ENCODE measurements around the gene GRIN2C.

GRIN2C gene

GRCh38 chr17:74812109-74813009 lies 47.3 kb downstream of the GRIN2C start:
- no peaks in the 10 kb centered on the region for H3K27me3 ChIP-seq (ENCODE audit: insufficient read depth, low read length)
- H3K9me3 ChIP-seq (ENCODE audit: low read length) = no peaks in the 10 kb centered on the region
- no peak overlapping the region for H2AFZ ChIP-seq (ENCODE audit: low read depth, low read length)
- no peak overlapping the region for H3K4me3 ChIP-seq (ENCODE audit: low read length)
- H3K4me1 ChIP-seq (ENCODE audit: insufficient read depth, low read length) = no peaks in the 10 kb centered on the region
- H3K36me3 ChIP-seq (ENCODE audit: insufficient read depth, low read length) = peaks cover 5% of the 10 kb centered on the region

GRCh38 chr17:74810699-74811485 lies 48.8 kb downstream of the GRIN2C start:
- H3K4me3 ChIP-seq (ENCODE audit: low read length) = no peak overlapping the region
- no peaks in the 10 kb centered on the region for H3K27me3 ChIP-seq (ENCODE audit: insufficient read depth, low read length)
- peaks cover 5% of the 10 kb centered on the region for H3K36me3 ChIP-seq (ENCODE audit: insufficient read depth, low read length)
- H3K9me3 ChIP-seq (ENCODE audit: low read length) = no peaks in the 10 kb centered on the region
- H2AFZ ChIP-seq (ENCODE audit: low read depth, low read length) = no peak overlapping the region
- no peaks in the 10 kb centered on the region for H3K4me1 ChIP-seq (ENCODE audit: insufficient read depth, low read length)

- no peaks in the 10 kb centered on the region for H3K4me1 ChIP-seq (ENCODE audit: insufficient read depth, low read length)
- no peak overlapping the region for H2AFZ ChIP-seq (ENCODE audit: low read depth, low read length)
Measured at GRCh38 chr17:74808714-74809430, 50.8 kb downstream of the GRIN2C start.

GRCh38 chr17:74807925-74808324 lies 51.8 kb downstream of the GRIN2C start:
- Histone ChIP-seq H2AFZ (ENCODE audit: low read depth, low read length) (no peak overlapping the region), H3K27me3 (ENCODE audit: insufficient read depth, low read length) (no peaks in the 10 kb centered on the region), H3K36me3 (ENCODE audit: insufficient read depth, low read length) (peaks cover 5% of the 10 kb centered on the region), H3K4me3 (ENCODE audit: low read length) (no peak overlapping the region), H3K4me1 (ENCODE audit: insufficient read depth, low read length) (no peaks in the 10 kb centered on the region), H3K9me3 (ENCODE audit: low read length) (no peaks in the 10 kb centered on the region)

More at GRCh38 chr17:74808714-74809430, 50.8 kb downstream of the GRIN2C start:
- Histone ChIP-seq H3K4me3 (ENCODE audit: low read length) (no peak overlapping the region), H3K27me3 (ENCODE audit: insufficient read depth, low read length) (no peaks in the 10 kb centered on the region), H3K9me3 (ENCODE audit: low read length) (no peaks in the 10 kb centered on the region), H3K36me3 (ENCODE audit: insufficient read depth, low read length) (peaks cover 5% of the 10 kb centered on the region)

- Histone ChIP-seq H2AFZ (ENCODE audit: low read depth, low read length) (no peak overlapping the region), H3K27me3 (ENCODE audit: insufficient read depth, low read length) (no peaks in the 10 kb centered on the region), H3K4me3 (ENCODE audit: low read length) (no peak overlapping the region), H3K4me1 (ENCODE audit: insufficient read depth, low read length) (no peaks in the 10 kb centered on the region), H3K9me3 (ENCODE audit: low read length) (no peaks in the 10 kb centered on the region), H3K36me3 (ENCODE audit: insufficient read depth, low read length) (peaks cover 5% of the 10 kb centered on the region)
Measured at GRCh38 chr17:74807441-74807840, 52.2 kb downstream of the GRIN2C start.

GRCh38 chr17:74806334-74806733 lies 53.4 kb downstream of the GRIN2C start:
- no peaks in the 10 kb centered on the region for H3K9me3 ChIP-seq (ENCODE audit: low read length)
- no peak overlapping the region for H2AFZ ChIP-seq (ENCODE audit: low read depth, low read length)
- H3K36me3 ChIP-seq (ENCODE audit: insufficient read depth, low read length) = peaks cover 5% of the 10 kb centered on the region
- no peak overlapping the region for H3K4me3 ChIP-seq (ENCODE audit: low read length)
- no peaks in the 10 kb centered on the region for H3K27me3 ChIP-seq (ENCODE audit: insufficient read depth, low read length)
- H3K4me1 ChIP-seq (ENCODE audit: insufficient read depth, low read length) = no peaks in the 10 kb centered on the region

- H3K4me1 ChIP-seq (ENCODE audit: insufficient read depth, low read length) = no peaks in the 10 kb centered on the region
- H3K27me3 ChIP-seq (ENCODE audit: insufficient read depth, low read length) = no peaks in the 10 kb centered on the region
- peaks cover 9% of the 10 kb centered on the region for H3K36me3 ChIP-seq (ENCODE audit: insufficient read depth, low read length)
- no peak overlapping the region for H3K4me3 ChIP-seq (ENCODE audit: low read length)
- H2AFZ ChIP-seq (ENCODE audit: low read depth, low read length) = no peak overlapping the region
- H3K9me3 ChIP-seq (ENCODE audit: low read length) = no peaks in the 10 kb centered on the region
Measured at GRCh38 chr17:74805591-74805991, 54.1 kb downstream of the GRIN2C start.

- H3K27me3 ChIP-seq (ENCODE audit: insufficient read depth, low read length) = no peaks in the 10 kb centered on the region
- peaks cover 10% of the 10 kb centered on the region for H3K36me3 ChIP-seq (ENCODE audit: insufficient read depth, low read length)
- H3K9me3 ChIP-seq (ENCODE audit: low read length) = no peaks in the 10 kb centered on the region
- no peak overlapping the region for H2AFZ ChIP-seq (ENCODE audit: low read depth, low read length)
- H3K4me1 ChIP-seq (ENCODE audit: insufficient read depth, low read length) = no peaks in the 10 kb centered on the region
- no peak overlapping the region for H3K4me3 ChIP-seq (ENCODE audit: low read length)
Measured at GRCh38 chr17:74804683-74805082, 55.0 kb downstream of the GRIN2C start.

- H3K27me3 ChIP-seq (ENCODE audit: insufficient read depth, low read length) = no peaks in the 10 kb centered on the region
- no peak overlapping the region for H2AFZ ChIP-seq (ENCODE audit: low read depth, low read length)
- no peak overlapping the region for H3K4me3 ChIP-seq (ENCODE audit: low read length)
- H3K4me1 ChIP-seq (ENCODE audit: insufficient read depth, low read length) = no peaks in the 10 kb centered on the region
- no peaks in the 10 kb centered on the region for H3K9me3 ChIP-seq (ENCODE audit: low read length)
- H3K36me3 ChIP-seq (ENCODE audit: insufficient read depth, low read length) = peaks cover 17% of the 10 kb centered on the region
Measured at GRCh38 chr17:74803971-74804370, 55.7 kb downstream of the GRIN2C start.

GRCh38 chr17:74803388-74803930 lies 56.2 kb downstream of the GRIN2C start:
- Histone ChIP-seq H3K9me3 (ENCODE audit: low read length) (no peaks in the 10 kb centered on the region), H2AFZ (ENCODE audit: low read depth, low read length) (no peak overlapping the region), H3K36me3 (ENCODE audit: insufficient read depth, low read length) (peaks cover 23% of the 10 kb centered on the region), H3K4me3 (ENCODE audit: low read length) (no peak overlapping the region), H3K27me3 (ENCODE audit: insufficient read depth, low read length) (no peaks in the 10 kb centered on the region), H3K4me1 (ENCODE audit: insufficient read depth, low read length) (no peaks in the 10 kb centered on the region)

GRCh38 chr17:74801896-74802295 lies 57.8 kb downstream of the GRIN2C start:
- no peaks in the 10 kb centered on the region for H3K4me1 ChIP-seq (ENCODE audit: insufficient read depth, low read length)

GRCh38 chr17:74800531-74800930 lies 59.2 kb downstream of the GRIN2C start:
- Histone ChIP-seq H3K4me1 (ENCODE audit: insufficient read depth, low read length) (no peaks in the 10 kb centered on the region), H3K4me3 (ENCODE audit: low read length) (no peak overlapping the region), H3K27me3 (ENCODE audit: insufficient read depth, low read length) (no peaks in the 10 kb centered on the region), H3K36me3 (ENCODE audit: insufficient read depth, low read length) (peaks cover 37% of the 10 kb centered on the region), H2AFZ (ENCODE audit: low read depth, low read length) (no peak overlapping the region), H3K9me3 (ENCODE audit: low read length) (no peaks in the 10 kb centered on the region)

More at GRCh38 chr17:74801896-74802295, 57.8 kb downstream of the GRIN2C start:
- Histone ChIP-seq H3K27me3 (ENCODE audit: insufficient read depth, low read length) (no peaks in the 10 kb centered on the region), H3K9me3 (ENCODE audit: low read length) (no peaks in the 10 kb centered on the region), H3K4me3 (ENCODE audit: low read length) (no peak overlapping the region), H3K36me3 (ENCODE audit: insufficient read depth, low read length) (peaks cover 28% of the 10 kb centered on the region), H2AFZ (ENCODE audit: low read depth, low read length) (no peak overlapping the region)

Measured in neuron (in vitro differentiated cells).